H9 (cell line): ENCODE data around the gene SLC22A15. TPM values are rescaled to one million over a fixed set of nuclear protein-coding genes. Genes with fewer than 3 reads are reported as not detected.

Experiments
- DNase-seq: peaks from one replicate; pipeline ENCODE4 v3.0.0-alpha.2; 2017
- H2AFZ ChIP-seq: one replicate; pipeline ENCODE4 v1.6.1; 2013; ENCODE audit warnings: mild to moderate bottlenecking, low read length, control low read depth, moderate library complexity
- H2AK5ac ChIP-seq: 2 replicates; pipeline ENCODE4 v1.6.1; 2013; ENCODE audit warnings: low read length, control low read depth, mixed read lengths; ENCODE audit not compliant: insufficient read length
- H2BK120ac ChIP-seq: one replicate; pipeline ENCODE4 v1.6.1; 2013; ENCODE audit warnings: low read depth, mild to moderate bottlenecking, low read length, control low read depth, inconsistent platforms; ENCODE audit not compliant: poor library complexity, severe bottlenecking
- H2BK12ac ChIP-seq: 2 replicates; pipeline ENCODE4 v1.6.1; 2013; ENCODE audit warnings: low read length, control low read depth, mixed read lengths, low read depth; ENCODE audit not compliant: insufficient read length
- H2BK15ac ChIP-seq: 2 replicates; pipeline ENCODE4 v1.6.1; 2013; ENCODE audit warnings: low read depth, low read length, control low read depth
- H2BK20ac ChIP-seq: one replicate; pipeline ENCODE4 v1.6.1; 2013; ENCODE audit warnings: low read depth, mild to moderate bottlenecking, low read length, control low read depth, inconsistent platforms; ENCODE audit not compliant: poor library complexity, severe bottlenecking
- H2BK5ac ChIP-seq: 2 replicates; pipeline ENCODE4 v1.6.1; 2013; ENCODE audit warnings: low read length, control low read depth, mixed read lengths; ENCODE audit not compliant: insufficient read length
- H3K14ac ChIP-seq: 2 replicates; pipeline ENCODE4 v1.6.1; 2013; ENCODE audit warnings: low read length, control low read depth; ENCODE audit not compliant: insufficient read depth
- H3K18ac ChIP-seq: 2 replicates; pipeline ENCODE4 v1.6.1; 2013; ENCODE audit warnings: low read depth, mild to moderate bottlenecking, mixed read lengths, low read length, control low read depth; ENCODE audit not compliant: insufficient read length
- H3K23ac ChIP-seq: 2 replicates; pipeline ENCODE4 v1.6.1; 2013; ENCODE audit warnings: low read length, control low read depth, mixed read lengths, low read depth; ENCODE audit not compliant: insufficient read length
- H3K23me2 ChIP-seq: 2 replicates; pipeline ENCODE4 v1.6.1; 2013; ENCODE audit warnings: low read depth, mild to moderate bottlenecking, mixed read lengths, low read length, control low read depth; ENCODE audit not compliant: insufficient read length, poor library complexity, severe bottlenecking
- H3K27ac ChIP-seq: 2 replicates; pipeline ENCODE4 v1.5.1; 2013; ENCODE audit warnings: low read length, control low read depth, mixed read lengths, low read depth; ENCODE audit not compliant: insufficient read length
- H3K27me3 ChIP-seq: 2 replicates; pipeline ENCODE4 v1.6.1; 2013; ENCODE audit warnings: low read length, control low read depth, inconsistent platforms; ENCODE audit not compliant: insufficient read depth
- H3K4ac ChIP-seq: 2 replicates; pipeline ENCODE4 v1.6.1; 2013; ENCODE audit warnings: low read depth, mild to moderate bottlenecking, control low read depth, inconsistent platforms, low read length, moderate library complexity
- H3K4me1 ChIP-seq: 2 replicates; pipeline ENCODE4 v1.6.1; 2013; ENCODE audit warnings: low read length, control low read depth, inconsistent platforms; ENCODE audit not compliant: insufficient read depth
- H3K4me2 ChIP-seq: 2 replicates; pipeline ENCODE4 v1.6.1; 2013; ENCODE audit warnings: low read length, control low read depth, mixed read lengths; ENCODE audit not compliant: insufficient read length, insufficient read depth
- H3K56ac ChIP-seq: 2 replicates; pipeline ENCODE4 v1.6.1; 2013; ENCODE audit warnings: low read depth, mild to moderate bottlenecking, mixed read lengths, low read length, control low read depth; ENCODE audit not compliant: insufficient read length
- H3K79me1 ChIP-seq: 2 replicates; pipeline ENCODE4 v1.6.1; 2013; ENCODE audit warnings: low read depth, mild to moderate bottlenecking, moderate library complexity, low read length, control low read depth, inconsistent platforms; ENCODE audit not compliant: insufficient read depth, poor library complexity, severe bottlenecking
- H3K79me2 ChIP-seq: 2 replicates; pipeline ENCODE4 v1.6.1; 2013; ENCODE audit warnings: low read length, control low read depth, inconsistent platforms; ENCODE audit not compliant: insufficient read depth
- H3K9ac ChIP-seq: 2 replicates; pipeline ENCODE4 v1.6.1; 2013; ENCODE audit warnings: low read length, control low read depth, mixed read lengths; ENCODE audit not compliant: insufficient read length; ENCODE audit errors: extremely low read depth
- H3K9me3 ChIP-seq: one replicate; pipeline ENCODE4 v1.6.1; 2013; ENCODE audit warnings: low read depth, low read length, inconsistent platforms; ENCODE audit not compliant: control insufficient read depth
- H3T11ph ChIP-seq: one replicate; pipeline ENCODE4 v1.6.1; 2013; ENCODE audit warnings: mild to moderate bottlenecking, low read length, control low read depth, inconsistent platforms
- H4K20me1 ChIP-seq: one replicate; pipeline ENCODE4 v1.6.1; 2013; ENCODE audit not compliant: control insufficient read depth, insufficient read length, insufficient read depth
- H4K5ac ChIP-seq: 2 replicates; pipeline ENCODE4 v1.6.1; 2013; ENCODE audit warnings: low read depth, mild to moderate bottlenecking, mixed read lengths, low read length, control low read depth; ENCODE audit not compliant: insufficient read length
- H4K8ac ChIP-seq: replicated peaks from 2 replicates; pipeline ENCODE4 v1.6.1; 2013; ENCODE audit warnings: low read length, control low read depth, mixed read lengths, low read depth; ENCODE audit not compliant: insufficient read length
- H4K91ac ChIP-seq: 2 replicates; pipeline ENCODE4 v1.6.1; 2013; ENCODE audit warnings: low read depth, mild to moderate bottlenecking, moderate library complexity, mixed read lengths, low read length, control low read depth; ENCODE audit not compliant: insufficient read length
- H3K27ac Mint-ChIP-seq, 3 experiments: 2 replicates in 2 of 3; 3 replicates in 1 of 3; pipeline ENCODE4 v1.8.0; 2020 to 2021; ENCODE audit warnings: mixed read lengths in 3 of 3, mild to moderate bottlenecking in 1 of 3, moderate library complexity in 1 of 3
- H3K27me3 Mint-ChIP-seq: 2 replicates; pipeline ENCODE4 v1.8.0; 2021; ENCODE audit warnings: low read depth, mild to moderate bottlenecking, moderate library complexity, mixed read lengths
- H3K36me3 Mint-ChIP-seq, 3 experiments: 2 replicates in 2 of 3; 3 replicates in 1 of 3; pipeline ENCODE4 v1.8.0; 2020 to 2021; ENCODE audit warnings: low read depth in 3 of 3, mixed read lengths in 3 of 3; ENCODE audit not compliant: insufficient read depth in 1 of 3
- H3K4me1 Mint-ChIP-seq, 2 experiments: 2 replicates each; pipeline ENCODE4 v1.8.0; 2020; ENCODE audit warnings: mixed read lengths in 2 of 2
- H3K4me3 Mint-ChIP-seq, 2 experiments: 2 replicates in 1 of 2; 3 replicates in 1 of 2; pipeline ENCODE4 v1.8.0; 2020 to 2021; ENCODE audit warnings: mild to moderate bottlenecking in 2 of 2, mixed read lengths in 2 of 2, moderate library complexity in 1 of 2
- H3K9me3 Mint-ChIP-seq, 2 experiments: 2 replicates in 1 of 2; 3 replicates in 1 of 2; pipeline ENCODE4 v1.8.0; 2020; ENCODE audit warnings: mild to moderate bottlenecking in 2 of 2, mixed read lengths in 2 of 2, moderate library complexity in 1 of 2
- CTCF ChIP-seq: fragments of 200-600 bp; sonication (generic); conservative IDR thresholded peaks from 3 replicates; pipeline ENCODE4 v1.8.0; 2021; ENCODE audit warnings: antibody characterized with exemption, mild to moderate bottlenecking
- WGBS: extraction: QIAGEN DNeasy Blood & Tissue Kit; methylation state at CpG from one replicate; pipeline ENCODE4 v1.1.7; 2013; ENCODE audit warnings: missing lambda C conversion rate, low lambda C conversion rate, mixed read lengths; ENCODE audit not compliant: insufficient read length; ENCODE audit errors: extremely low coverage; 5-methylcytosine and 5-hydroxymethylcytosine counted together
- total RNA-seq: library from RNA; stranded (reverse); gene quantifications from 2 replicates; pipeline ENCODE4 v1.2.1, GENCODE V29; 2021

The SLC22A15 gene
- total RNA-seq, 1 experiment from 2014 or later: 3.2 TPM

- Histone ChIP-seq H2BK15ac (no peak overlapping the region), H3K79me2 (no peaks in the 10 kb centered on the region)
- no peak for TF ChIP-seq CTCF
Observed at GRCh38 chr1:115953180-115953579, 23.1 kb upstream of the SLC22A15 start.

More at GRCh38 chr1:115953180-115953579, 23.1 kb upstream of the SLC22A15 start:
- no peaks in the 10 kb centered on the region for H3K27me3 Mint-ChIP-seq
- H3K23me2 ChIP-seq: no peaks in the 10 kb centered on the region
- no peak overlapping the region for H3K4me2 ChIP-seq
- no peaks in the 10 kb centered on the region for H3K9me3 ChIP-seq
- no peak overlapping the region for H3K9ac ChIP-seq
- H3K18ac ChIP-seq: no peak overlapping the region
- no peak overlapping the region for H2BK12ac ChIP-seq
- no peak overlapping the region for H3K4ac ChIP-seq
- no CpG with 5 or more reads among the region's 1 CpG for WGBS
- H3K27ac Mint-ChIP-seq: 0 out of 7 replicates have a peak overlapping the region, but pooled peaks of 1 of the 3 experiments have one; percentile 5
- H3K4me1 Mint-ChIP-seq: peaks cover 31 to 36% of the 10 kb centered on the region in 2 experiments
- H3K14ac ChIP-seq: no peak overlapping the region
- no peaks in the 10 kb centered on the region for H3K79me1 ChIP-seq
- H2AFZ ChIP-seq: no peak overlapping the region
- no peak overlapping the region for H3K4me3 Mint-ChIP-seq
- no peak overlapping the region for H3K23ac ChIP-seq
- peaks cover 3% of the 10 kb centered on the region; the same call in 1 of the 2 replicates for H3K4me1 ChIP-seq
- no peak overlapping the region for H4K91ac ChIP-seq
- no peaks in the 10 kb centered on the region; a peak in 1 of 7 replicates for H3K36me3 Mint-ChIP-seq
- no peak overlapping the region for H2BK120ac ChIP-seq
- DNase-seq: no peak
- no peak overlapping the region for H4K8ac ChIP-seq
- no peak overlapping the region for H3K56ac ChIP-seq
- no peaks in the 10 kb centered on the region for H4K20me1 ChIP-seq
- no peaks in the 10 kb centered on the region for H3K27me3 ChIP-seq
- no peak overlapping the region for H2BK5ac ChIP-seq
- no peak overlapping the region for H3K27ac ChIP-seq
- no peak overlapping the region for H3T11ph ChIP-seq
- H3K9me3 Mint-ChIP-seq: no peaks in the 10 kb centered on the region
- no peak overlapping the region for H2AK5ac ChIP-seq
- no peak overlapping the region for H2BK20ac ChIP-seq
- H4K5ac ChIP-seq: no peak overlapping the region
